GM18507 (cell line): ENCODE measurements around the gene E2F6.
"Not testable (repeated sequence)": the region's sequence is repeated elsewhere in the genome, so short reads cannot be mapped to it uniquely, and the experiment has no call there.

Source experiments
- DNase-seq: peaks from one replicate; pipeline ENCODE4 v3.0.0; 2011; ENCODE audit warnings: low read depth; ENCODE audit not compliant: insufficient read length; ENCODE audit errors: extremely low spot score
- FAIRE-seq: peaks from 2 replicates; lab custom pipeline; 2011; peaks lifted over from hg19 to GRCh38; lab: Jason Lieb, UNC

Gene E2F6

GRCh38 chr2:11421863-11422490, 44.0 kb downstream of the E2F6 start:
- DNase-seq (no peak), FAIRE-seq (no peak)

GRCh38 chr2:11420671-11421070, 45.3 kb downstream of the E2F6 start:
- no peak for FAIRE-seq

DNA sequence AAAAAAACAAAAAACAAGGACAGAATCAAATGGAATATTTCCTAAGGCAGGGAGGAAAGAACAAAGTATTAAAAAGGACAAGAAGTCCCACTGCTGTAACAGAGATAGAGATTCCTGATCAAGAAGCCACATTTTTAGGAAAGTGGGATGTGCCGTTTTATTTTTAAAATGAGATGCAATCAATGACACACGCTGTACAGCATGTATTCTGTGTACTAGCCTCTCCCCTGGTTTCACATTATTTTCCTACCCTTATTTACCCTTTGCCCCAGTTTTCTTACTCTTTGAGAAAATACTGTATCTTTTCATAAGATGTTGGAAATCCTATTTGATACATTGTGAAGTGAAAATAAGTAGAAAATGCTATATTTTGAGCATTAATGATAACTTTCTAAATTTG, 45.8 kb downstream of the E2F6 start:
- DNase-seq (no peak), FAIRE-seq (no peak)

More at GRCh38 chr2:11420671-11421070, 45.3 kb downstream of the E2F6 start:
- no peak for DNase-seq

- DNase-seq (no peak), FAIRE-seq (no peak)
These were observed 46.2 kb downstream of the E2F6 start for GRCh38 chr2:11419781-11420180.

- no peak for FAIRE-seq
- no peak for DNase-seq
These were observed 47.9 kb downstream of the E2F6 start for GRCh38 chr2:11417946-11418585.

GRCh38 chr2:11416931-11417330, 49.0 kb downstream of the E2F6 start:
- no peak for FAIRE-seq

GRCh38 chr2:11416186-11416585, 49.8 kb downstream of the E2F6 start:
- no peak for FAIRE-seq
- no peak for DNase-seq

More at GRCh38 chr2:11416931-11417330, 49.0 kb downstream of the E2F6 start:
- DNase-seq = no peak

DNA sequence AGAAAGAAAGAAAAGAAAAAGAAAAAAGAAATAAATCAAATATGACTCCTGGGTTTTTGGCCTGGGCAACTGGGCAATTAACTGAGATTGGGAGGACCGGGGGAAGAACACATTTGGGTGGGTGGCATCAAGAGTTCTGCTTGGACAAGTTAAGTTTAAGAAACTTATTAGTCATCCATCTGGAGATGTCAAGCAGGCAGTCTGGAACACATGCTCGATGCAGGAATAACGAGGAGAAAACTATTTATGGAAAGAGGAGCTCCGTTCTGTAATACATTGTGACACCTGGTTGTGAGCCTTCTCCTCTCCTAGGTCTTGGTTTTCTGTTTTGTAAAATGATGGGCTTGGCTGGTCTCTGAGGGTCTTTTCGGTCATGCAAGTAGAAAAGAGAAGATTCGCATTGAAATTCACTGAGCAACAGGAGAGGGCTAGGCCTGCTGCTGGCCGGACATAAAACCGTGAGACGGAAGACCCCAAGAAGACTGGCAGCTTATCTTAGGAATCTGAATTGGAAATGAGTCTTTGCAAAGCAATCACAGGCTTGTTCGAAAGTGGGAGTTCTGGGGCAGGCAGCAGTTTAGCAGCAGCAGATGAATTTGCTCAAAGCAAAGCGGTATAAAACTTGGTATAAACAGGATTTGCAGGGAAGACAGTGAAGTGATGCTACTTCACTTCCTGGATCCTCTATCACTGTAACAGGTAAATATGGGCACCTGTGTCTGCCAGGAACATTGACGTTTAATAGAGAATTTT, 51.4 kb downstream of the E2F6 start:
- FAIRE-seq = no peak
- no peak for DNase-seq

DNA sequence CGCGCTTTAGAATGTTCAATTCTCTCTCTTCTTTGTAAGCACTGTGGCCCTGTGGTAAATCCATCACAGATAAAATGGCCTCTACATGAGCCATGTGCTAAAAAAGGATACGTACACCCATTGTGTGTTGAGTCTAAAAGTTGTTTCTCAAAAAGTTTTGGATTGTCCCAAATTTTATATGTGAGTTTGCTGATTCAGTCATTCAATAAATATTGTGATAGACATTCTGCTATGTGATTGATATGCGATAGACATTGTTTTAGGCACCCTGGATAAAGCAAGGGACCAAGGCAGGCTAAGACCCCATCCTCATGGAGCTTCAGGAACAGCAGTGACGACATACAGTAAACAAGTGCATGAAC, 53.5 kb downstream of the E2F6 start:
- DNase-seq (no peak), FAIRE-seq (no peak)

GRCh38 chr2:11411768-11412448, 54.1 kb downstream of the E2F6 start:
- DNase-seq = no peak
- no peak for FAIRE-seq

- no peak for FAIRE-seq
- DNase-seq = no peak
These were observed 54.7 kb downstream of the E2F6 start for GRCh38 chr2:11411244-11411643.

DNA sequence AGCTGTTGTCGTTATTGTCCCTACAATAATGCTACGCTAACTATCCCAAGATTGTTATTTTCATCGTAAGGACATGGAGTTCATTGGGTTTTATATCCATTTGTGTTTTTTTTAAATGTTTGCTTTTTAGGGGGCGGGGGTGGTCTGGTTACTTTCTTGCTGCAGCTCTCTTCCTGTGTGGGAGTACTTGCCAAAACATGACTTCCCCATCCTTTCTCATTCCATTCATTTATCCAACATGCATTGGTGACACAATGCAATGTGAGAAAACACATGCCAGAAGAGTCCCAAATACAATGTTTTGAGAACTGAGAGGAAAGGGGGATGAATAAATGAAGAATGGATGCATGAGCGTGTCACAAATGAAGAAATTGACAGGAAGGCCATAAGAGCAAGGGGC, 55.9 kb downstream of the E2F6 start:
- DNase-seq (no peak), FAIRE-seq (no peak)

- DNase-seq (no peak), FAIRE-seq (no peak)
These were observed 56.4 kb downstream of the E2F6 start for GRCh38 chr2:11409572-11409959.

GRCh38 chr2:11408959-11409571, 56.9 kb downstream of the E2F6 start:
- FAIRE-seq (no peak), DNase-seq (no peak)

DNA sequence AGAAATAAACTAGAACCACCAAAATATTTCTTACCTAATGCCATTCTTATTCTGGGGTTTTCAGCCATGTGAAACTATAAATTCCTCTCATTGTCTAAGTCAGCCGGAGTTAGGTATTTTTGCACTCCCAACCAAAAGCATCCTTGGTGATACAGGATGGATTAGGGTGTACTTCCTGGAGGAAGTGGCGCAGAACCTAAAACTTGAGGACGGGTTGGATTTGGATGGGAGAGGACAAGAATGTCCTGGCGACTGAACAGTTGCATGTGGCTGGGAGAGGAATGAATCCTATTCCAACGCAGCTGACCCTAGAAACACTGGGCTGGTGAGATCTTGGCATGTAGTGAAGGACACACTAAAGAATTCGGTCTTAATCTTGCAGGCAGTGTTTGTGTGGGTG, 58.5 kb downstream of the E2F6 start:
- FAIRE-seq (no peak), DNase-seq (no peak)

- FAIRE-seq (no peak), DNase-seq (no peak)
These were observed 59.0 kb downstream of the E2F6 start for GRCh38 chr2:11406958-11407381.

GRCh38 chr2:11406267-11406957, 59.5 kb downstream of the E2F6 start:
- FAIRE-seq = no peak
- DNase-seq = no peak

DNA sequence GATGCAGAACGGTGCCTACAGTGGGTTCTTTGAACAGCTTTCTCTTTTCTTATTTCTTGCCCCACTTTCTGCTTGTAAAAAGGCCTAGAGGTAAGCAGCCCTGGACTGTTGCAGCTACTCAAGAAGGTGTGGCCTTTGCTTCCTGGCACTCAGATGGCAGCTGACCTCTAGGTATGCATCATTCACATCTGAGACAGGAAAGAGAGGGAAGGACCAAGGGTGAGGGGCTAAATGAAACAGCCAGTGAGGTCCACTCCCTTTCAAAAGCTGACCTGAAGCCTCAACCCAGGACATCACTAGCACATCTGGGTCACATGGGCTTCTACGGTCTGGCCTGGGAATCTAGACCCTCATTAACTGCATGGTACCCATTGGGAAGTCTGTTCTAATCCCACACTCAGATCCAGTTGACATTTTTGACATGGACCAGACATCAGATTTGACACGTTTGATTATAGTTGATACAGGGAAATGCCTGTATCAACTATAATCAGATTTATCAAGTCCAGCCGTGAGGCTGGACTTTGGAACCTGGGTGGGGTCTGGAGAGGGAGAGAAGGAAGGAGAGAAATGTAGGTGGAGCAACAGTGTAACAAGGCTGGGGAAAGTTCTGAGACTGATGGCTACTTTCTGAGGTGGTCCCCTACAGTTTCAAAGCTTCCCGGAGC, 60.2 kb downstream of the E2F6 start:
- FAIRE-seq (no peak), DNase-seq (no peak)

DNA sequence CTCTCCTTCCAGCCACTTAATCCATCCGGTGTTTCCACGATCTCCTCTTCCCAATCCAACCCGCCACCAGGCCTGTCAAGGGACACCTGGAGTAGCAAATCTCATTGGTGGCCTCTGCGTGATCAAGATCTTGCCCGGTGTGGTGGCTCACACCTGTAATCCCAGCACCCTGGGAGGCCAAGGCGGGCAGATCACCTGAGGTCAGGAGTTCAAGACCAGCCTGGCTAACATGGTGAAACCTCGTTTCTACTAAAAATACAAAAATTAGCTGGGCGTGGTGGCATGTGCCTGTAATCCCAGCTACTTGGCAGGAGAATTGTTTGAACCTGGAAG, 60.9 kb downstream of the E2F6 start:
- FAIRE-seq = not testable (repeated sequence)

More for the DNA sequence above, 60.9 kb downstream of the E2F6 start:
- DNase-seq = not testable (repeated sequence)
